K562 (cell line): ENCODE results near the gene OTOP1. TPM values are rescaled to one million over a fixed set of nuclear protein-coding genes. Genes with fewer than 3 reads are reported as not detected.

Experiments
- ATAC-seq: fragments of 200-7000 bp; cut with Tn5 transposase; 3 replicates; pipeline ENCODE4 v1.9.1; 2020; ENCODE audit warnings: moderate library complexity
- BruUV-seq: library from RNA; stranded (reverse); fragments of 400-500 nt; replicated peaks from 2 replicates; lab custom pipeline; 2021; lab: Mats Ljungman, UMichigan
- CTCF ChIA-PET: fragments of 300-600 bp; formaldehyde crosslinking; extraction: SDS; loops from one replicate; lab custom pipeline; 2021; ENCODE audit warnings: low intra/inter-chr PET ratio; lab: Yijun Ruan, JAX
- POLR2A ChIA-PET: fragments of 300-600, 350-650 bp; sonication (Branson Sonifier 250); formaldehyde crosslinking; extraction: SDS; loops from one replicate; lab custom pipeline; 2021; ENCODE audit warnings: antibody characterized with exemption, inconsistent platforms; lab: Yijun Ruan, JAX
- DNase-seq, 4 experiments: peaks; one replicate each; pipeline versions ENCODE4 v3.0.0 to v3.0.0-alpha.2; 2011 to 2018; ENCODE audit warnings: low spot score in 3 of 4, mixed read lengths in 3 of 4; ENCODE audit errors: extremely low read depth in 1 of 4
- FAIRE-seq: peaks from 2 replicates; lab custom pipeline; 2011; peaks lifted over from hg19 to GRCh38; lab: Jason Lieb, UNC
- H2AFZ ChIP-seq: 2 replicates; pipeline ENCODE4 v1.6.0; 2011; ENCODE audit warnings: low read depth, low read length, control low read depth, inconsistent platforms
- H3K27ac ChIP-seq: fragments of 200-600 bp; 3 replicates; pipeline ENCODE4 v1.8.0; 2011; ENCODE audit warnings: low read depth, mild to moderate bottlenecking, control low read depth, inconsistent platforms, low read length, moderate library complexity, mixed read lengths; ENCODE audit errors: extremely low read depth
- H3K27me3 ChIP-seq, 2 experiments: fragments of 300-600 bp in 1 of 2; 2 replicates in 1 of 2; 3 replicates in 1 of 2; pipeline versions ENCODE4 v1.6.0 to v1.8.0; 2011; ENCODE audit warnings: inconsistent platforms in 2 of 2, low read length in 2 of 2, mild to moderate bottlenecking in 1 of 2, mixed read lengths in 1 of 2, moderate library complexity in 1 of 2; ENCODE audit not compliant: control insufficient read depth in 2 of 2, insufficient read depth in 2 of 2
- H3K36me3 ChIP-seq: fragments of 300-600 bp; 3 replicates; pipeline ENCODE4 v1.8.0; 2011; ENCODE audit warnings: mild to moderate bottlenecking, low read length, inconsistent platforms; ENCODE audit not compliant: control insufficient read depth, insufficient read depth
- H3K4me1 ChIP-seq, 2 experiments: fragments of 200-600 bp in 1 of 2; replicated peaks in 1 of 2; 2 replicates in 1 of 2; 3 replicates in 1 of 2; pipeline versions ENCODE4 v1.5.1 to v1.8.0; 2011; ENCODE audit warnings: inconsistent platforms in 2 of 2, low read length in 2 of 2, mild to moderate bottlenecking in 1 of 2, mixed read lengths in 1 of 2, moderate library complexity in 1 of 2; ENCODE audit not compliant: control insufficient read depth in 2 of 2, insufficient read depth in 2 of 2
- H3K4me2 ChIP-seq: 2 replicates; pipeline ENCODE4 v1.6.1; 2011; ENCODE audit warnings: low read length, control low read depth, inconsistent platforms, mixed read lengths; ENCODE audit not compliant: insufficient read depth
- H3K4me3 ChIP-seq: fragments of 200-600 bp; sonication (generic), shearing (Covaris generic); 2 replicates; pipeline ENCODE4 v1.5.1; 2016; ENCODE audit warnings: control low read depth, inconsistent platforms
- H3K79me2 ChIP-seq: fragments of 200-600 bp; 3 replicates; pipeline ENCODE4 v1.8.0; 2011; ENCODE audit warnings: low read length, inconsistent platforms; ENCODE audit not compliant: control insufficient read depth, insufficient read depth
- H3K9ac ChIP-seq, 2 experiments: 2 replicates each; pipeline versions ENCODE4 v1.6.0 to v1.6.1; 2011; ENCODE audit warnings: low read depth in 2 of 2, low read length in 2 of 2, control low read depth in 1 of 2, inconsistent platforms in 1 of 2, mild to moderate bottlenecking in 1 of 2, mixed read lengths in 1 of 2; ENCODE audit not compliant: insufficient read depth in 1 of 2
- H3K9me1 ChIP-seq: one replicate; pipeline ENCODE4 v1.6.0; 2011; ENCODE audit warnings: inconsistent platforms, mild to moderate bottlenecking, low read length, moderate library complexity; ENCODE audit not compliant: control insufficient read depth, insufficient read depth
- H3K9me3 ChIP-seq: replicated peaks from 2 replicates; pipeline ENCODE4 v1.5.1; 2011; ENCODE audit warnings: low read depth, low read length, inconsistent platforms; ENCODE audit not compliant: control insufficient read depth, insufficient read depth
- H4K20me1 ChIP-seq: replicated peaks from 2 replicates; pipeline ENCODE4 v1.6.1; 2011; ENCODE audit warnings: low read length, inconsistent platforms, mixed read lengths; ENCODE audit not compliant: control insufficient read depth, insufficient read depth
- BRF2 ChIP-seq: IDR thresholded peaks from 3 replicates; pipeline ENCODE4 v1.6.1; 2011; ENCODE audit warnings: borderline replicate concordance, mild to moderate bottlenecking; ENCODE audit not compliant: insufficient read length, insufficient read depth
- CREM ChIP-seq: IDR thresholded peaks from 2 replicates; pipeline ENCODE4 v1.6.1; 2014; ENCODE audit warnings: antibody characterized with exemption, low read depth
- EP300 ChIP-seq: IDR thresholded peaks from 2 replicates; pipeline ENCODE4 v1.6.1; 2012; ENCODE audit warnings: low read length, improper control_type of control experiment
- HCFC1 ChIP-seq: IDR thresholded peaks from 2 replicates; pipeline ENCODE4 v1.6.1; 2012; ENCODE audit warnings: low read depth, low read length, improper control_type of control experiment
- HDAC6 ChIP-seq: IDR thresholded peaks from 2 replicates; pipeline ENCODE4 v1.6.1; 2012; ENCODE audit warnings: low read depth, mild to moderate bottlenecking, control low read depth, inconsistent platforms, low read length, moderate library complexity
- HEY1 ChIP-seq: fragments of 250-450 bp; sonication (Bioruptor Pico); IDR thresholded peaks from 2 replicates; pipeline ENCODE4 v1.5.0; 2020; ENCODE audit warnings: mild to moderate bottlenecking, moderate library complexity, borderline replicate concordance
- OTX1 ChIP-seq: fragments of 450-650 bp; formaldehyde crosslinking; IDR thresholded peaks from 2 replicates; pipeline ENCODE4 v1.4.0; 2022; ENCODE audit warnings: mild to moderate bottlenecking
- PPARD ChIP-seq: fragments of 250-450 bp; sonication (Bioruptor Pico); IDR thresholded peaks from 2 replicates; pipeline ENCODE4 v1.8.0; 2022; ENCODE audit warnings: inconsistent platforms, mild to moderate bottlenecking, moderate library complexity
- PRPF4 ChIP-seq: fragments of 200-400 bp; formaldehyde crosslinking; IDR thresholded peaks from one replicate; pipeline ENCODE4 v1.6.1; 2017; ENCODE audit warnings: low read length, low read depth, mild to moderate bottlenecking; ENCODE audit not compliant: insufficient read depth, poor library complexity, severe bottlenecking
- PTTG1 ChIP-seq: fragments of 450-650 bp; IDR thresholded peaks from 2 replicates; pipeline ENCODE4 v1.6.1; 2016; ENCODE audit warnings: low read depth, mild to moderate bottlenecking, missing genetic modification characterization, missing compliant biosample characterization
- SETDB1 ChIP-seq: IDR thresholded peaks from one replicate; pipeline ENCODE4 v1.6.1; 2012; ENCODE audit warnings: low read length, control low read depth, inconsistent platforms
- ZNF174 ChIP-seq: fragments of 250-450 bp; sonication (Bioruptor Pico); IDR thresholded peaks from 2 replicates; pipeline ENCODE4 v1.4.0; 2020; ENCODE audit warnings: mild to moderate bottlenecking
- ZNF436 ChIP-seq: fragments of 250-450, 450-650 bp; sonication (Bioruptor Pico); formaldehyde crosslinking; IDR thresholded peaks from 2 replicates; pipeline ENCODE4 v1.7.0; 2020; ENCODE audit warnings: mild to moderate bottlenecking
- WGBS: fragments of 100-300 bp; shearing (Covaris generic); methylation state at CpG from one replicate; pipeline ENCODE4 v1.1.6; 2016; ENCODE audit warnings: low coverage, mixed read lengths; ENCODE audit not compliant: insufficient coverage; ENCODE audit errors: missing lambda C conversion rate; 5-methylcytosine and 5-hydroxymethylcytosine counted together
- in situ Hi-C: fragments of 300-500 bp; cut with MboI; formaldehyde crosslinking; loops from 4 replicates; pipeline ENCODE4 v1.15.0; 2018; ENCODE audit warnings: inconsistent platforms, mixed read lengths
- intact Hi-C: fragments of 100-400 bp; cut with micrococcal nuclease; formaldehyde crosslinking; loops from 2 replicates; pipeline ENCODE4 v1.14.2; 2022
- polyA plus RNA-seq, 8 experiments: library from polyadenylated mRNA; depleted of rRNA in 4 of 8; stranded (reverse) in 5 of 8; unstranded in 3 of 8; fragments of >200 nt; fragmentation: Nextera tagmentation in 2 of 8; fragmentation: Illumina TruSeq in 1 of 8; extraction: Ambion mirVana in 2 of 8; extraction: Trizol in 1 of 8; gene quantifications; 2 replicates each; pipeline versions ENCODE4 v1.2.1 to v1.2.3, GENCODE V29; 2011 to 2014; ENCODE audit warnings: inconsistent platforms in 1 of 8, missing spikeins in 1 of 8
- total RNA-seq, 7 experiments: library from RNA; depleted of rRNA in 6 of 7; stranded (reverse); fragments of >200 nt in 6 of 7; fragmentation: Illumina TruSeq in 2 of 7; extraction: Trizol in 2 of 7; gene quantifications; 2 replicates each; pipeline versions ENCODE4 v1.2.1 to v1.2.3, GENCODE V29; 2011 to 2021; ENCODE audit warnings: low replicate concordance in 1 of 7
- TF ChIP-seq, protein P1 (sequence below): fragments of 450-650 bp; formaldehyde crosslinking; IDR thresholded peaks from 2 replicates; pipeline ENCODE4 v1.4.0; 2022; ENCODE audit warnings: missing genetic modification characterization

Gene OTOP1
- total and polyA plus RNA-seq, 9 of the 15 experiments (the other 6 are each of a cell fraction or from before 2014, with no cell fraction given): not detected

DNA sequence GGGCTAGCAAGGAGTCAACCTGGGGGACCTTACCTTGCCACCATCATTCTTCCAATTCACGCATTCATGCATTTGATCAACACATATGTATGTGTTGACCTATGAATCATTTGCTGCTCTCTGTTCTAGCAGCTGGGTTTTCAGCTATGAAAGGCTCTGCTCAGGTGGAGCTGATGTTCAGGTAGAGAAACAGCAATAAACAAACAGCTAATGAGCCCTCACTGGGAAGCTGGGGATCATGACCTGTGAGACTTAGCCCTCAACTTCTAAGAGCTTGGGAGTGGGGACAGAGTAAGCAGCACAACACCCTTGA is 1.6 kb upstream of the OTOP1 start:
- FAIRE-seq: no peak
- in situ Hi-C loops: no loop called here
- H3K9ac ChIP-seq: no peak overlapping the region
- no peak overlapping the region for H2AFZ ChIP-seq
- H3K4me3 ChIP-seq: no peak overlapping the region
- H3K9me1 ChIP-seq: no peaks in the 10 kb centered on the region
- H3K27me3 ChIP-seq: peaks cover 18 to 39% of the 10 kb centered on the region in 2 experiments; a peak in 4 of 5 replicates
- TF ChIP-seq BRF2: no peak
- no peak for TF ChIP-seq ZNF174 (CRISPR knock-in tag)
- TF ChIP-seq HEY1 (CRISPR knock-in tag): no peak
- TF ChIP-seq PPARD (CRISPR knock-in tag): no peak
- no peak for TF ChIP-seq PTTG1 (tag)
- TF ChIP-seq OTX1 (CRISPR knock-in tag): no peak
- TF ChIP-seq EP300: no peak
- no peak for TF ChIP-seq HCFC1
- TF ChIP-seq, protein P1, sequence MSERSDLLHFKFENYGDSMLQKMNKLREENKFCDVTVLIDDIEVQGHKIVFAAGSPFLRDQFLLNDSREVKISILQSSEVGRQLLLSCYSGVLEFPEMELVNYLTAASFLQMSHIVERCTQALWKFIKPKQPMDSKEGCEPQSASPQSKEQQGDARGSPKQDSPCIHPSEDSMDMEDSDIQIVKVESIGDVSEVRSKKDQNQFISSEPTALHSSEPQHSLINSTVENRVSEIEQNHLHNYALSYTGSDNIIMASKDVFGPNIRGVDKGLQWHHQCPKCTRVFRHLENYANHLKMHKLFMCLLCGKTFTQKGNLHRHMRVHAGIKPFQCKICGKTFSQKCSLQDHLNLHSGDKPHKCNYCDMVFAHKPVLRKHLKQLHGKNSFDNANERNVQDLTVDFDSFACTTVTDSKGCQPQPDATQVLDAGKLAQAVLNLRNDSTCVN: no peak
- no peak for TF ChIP-seq SETDB1
- no peak for TF ChIP-seq CREM
- no peak for TF ChIP-seq ZNF436
- TF ChIP-seq HDAC6: no peak
- TF ChIP-seq PRPF4: no peak
- CTCF ChIA-PET: no interaction called here
- WGBS: 0% methylated on average over 1 of the region's 1 CpG
- no peaks in the 10 kb centered on the region for H4K20me1 ChIP-seq
- BruUV-seq: no TSS peak
- H3K9me3 ChIP-seq: 0 out of 2 replicates have a peak, but pooled peaks cover 1% of the 10 kb centered on the region
- no peak for ATAC-seq
- no peak overlapping the region for H3K4me2 ChIP-seq
- POLR2A ChIA-PET: no interaction called here
- intact Hi-C loops: no loop called here
- H3K4me1 ChIP-seq: peaks cover 0 to 18% of the 10 kb centered on the region in 2 experiments; a peak in 2 of 5 replicates
- no peak for DNase-seq
- no peaks in the 10 kb centered on the region for H3K36me3 ChIP-seq
- H3K79me2 ChIP-seq: no peaks in the 10 kb centered on the region
- H3K27ac ChIP-seq: no peak overlapping the region
